Hematopoietic multipotent progenitor cell treated with erythropoietin and hydrocortisone succinate and interleukin-3 and kit ligand, for 15 days (in vitro differentiated cells): ENCODE data around the gene SDE2.
"Not testable (repeated sequence)": the region's sequence is repeated elsewhere in the genome, so short reads cannot be mapped to it uniquely, and the experiment has no call there.

ENCODE experiments used
- DNase-seq: peaks from one replicate; pipeline ENCODE4 v3.0.0-alpha.2; 2015; ENCODE audit warnings: low spot score

SDE2 gene

DNA sequence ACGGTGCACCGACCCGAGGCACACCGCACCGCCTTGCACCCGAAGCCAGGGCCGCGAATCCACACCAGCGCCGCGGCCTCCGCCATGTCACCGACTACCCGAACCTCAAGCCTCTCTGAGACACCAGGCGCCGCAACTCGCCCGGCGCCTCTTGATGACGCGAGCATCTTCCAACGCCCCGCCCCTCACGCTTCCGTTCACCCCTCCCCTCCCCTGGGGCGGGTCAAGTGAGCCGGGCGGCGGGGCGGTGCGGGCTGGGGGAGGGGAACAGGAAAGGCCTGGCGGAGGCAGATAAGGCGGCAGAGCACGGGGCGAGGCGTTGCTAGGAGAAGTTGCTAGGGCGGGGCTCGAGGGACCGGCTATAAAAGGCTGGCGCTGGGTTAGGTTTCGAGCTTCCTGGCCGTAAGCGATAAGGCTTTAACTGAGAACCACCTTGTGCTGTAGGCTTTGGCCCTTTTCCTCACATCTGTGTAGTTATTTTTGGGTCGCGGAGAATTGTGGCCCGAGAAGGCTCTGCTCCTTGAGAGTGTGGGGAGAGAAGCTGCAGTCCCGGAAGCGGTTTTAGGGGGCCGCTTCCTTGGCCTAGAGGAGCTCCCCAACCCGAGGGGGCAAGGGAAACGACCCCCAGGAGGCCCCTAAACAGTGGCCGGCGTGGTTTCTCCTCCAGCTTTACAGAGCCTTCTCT, at the start of gene SDE2:
Gene SDE2 (minus strand): TSS at position 117 of the 685 bp plus-strand sequence. CDS start 31 bp downstream, at position 86.
- DNase-seq: peak; percentile 100

DNA sequence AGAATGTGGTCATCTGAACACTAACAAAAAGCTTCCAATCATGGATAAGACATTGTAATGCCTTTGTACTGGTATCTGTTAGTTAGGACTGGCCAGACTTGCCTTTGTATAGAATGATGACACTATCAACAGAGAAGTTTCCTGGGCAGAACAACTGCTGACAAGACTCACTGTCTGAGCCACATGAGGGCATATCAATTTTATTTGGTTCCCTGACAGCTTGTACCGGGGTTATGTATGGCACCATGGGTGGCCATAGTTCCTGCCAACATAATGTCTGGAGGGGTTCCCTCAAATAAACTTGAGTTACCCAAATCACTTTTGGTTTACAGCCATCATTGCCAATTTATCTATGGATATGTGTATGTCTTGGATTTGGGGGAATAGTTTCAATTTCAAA, 49.7 kb upstream of the SDE2 start:
- DNase-seq: no peak

DNA sequence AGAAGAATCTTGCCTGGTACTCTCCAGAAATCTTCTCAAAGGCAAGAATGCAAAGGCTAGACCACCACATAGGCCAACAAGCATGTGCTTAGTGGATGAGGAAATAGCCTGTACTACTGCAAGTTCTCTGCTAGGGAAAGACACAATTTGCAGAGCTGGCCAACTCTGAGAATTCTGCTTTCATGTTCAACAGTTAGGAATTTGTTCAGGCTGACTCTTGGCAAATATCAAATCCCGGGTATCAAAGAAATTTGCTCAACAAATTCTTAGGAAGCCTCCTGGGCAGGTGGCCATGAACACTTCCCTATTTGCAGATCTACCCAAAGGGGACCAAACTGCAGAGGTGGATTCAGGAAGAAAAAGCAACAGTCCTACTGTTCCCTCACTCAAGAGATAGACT, 48.4 kb upstream of the SDE2 start:
- DNase-seq: no peak

DNA sequence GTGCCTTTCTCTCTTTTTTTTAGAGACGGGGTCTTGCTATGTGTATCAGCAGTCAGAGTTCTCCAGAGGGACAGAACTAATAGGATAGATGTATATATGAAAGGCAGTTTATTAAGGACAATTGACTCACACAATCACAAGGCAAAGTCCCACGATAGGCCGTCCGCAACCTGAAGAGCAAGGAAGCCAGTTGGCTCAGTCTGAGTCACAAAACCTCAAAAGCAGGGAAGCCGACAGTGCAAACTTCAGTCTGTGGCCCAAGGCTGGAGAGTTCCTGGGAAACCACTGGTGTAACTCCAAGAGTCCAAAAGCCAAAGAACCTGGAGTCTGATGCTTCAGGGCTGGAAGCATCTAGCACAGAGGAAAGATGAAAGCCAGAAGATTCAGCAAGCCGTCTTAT, 47.1 kb upstream of the SDE2 start:
- DNase-seq: no peak

DNA sequence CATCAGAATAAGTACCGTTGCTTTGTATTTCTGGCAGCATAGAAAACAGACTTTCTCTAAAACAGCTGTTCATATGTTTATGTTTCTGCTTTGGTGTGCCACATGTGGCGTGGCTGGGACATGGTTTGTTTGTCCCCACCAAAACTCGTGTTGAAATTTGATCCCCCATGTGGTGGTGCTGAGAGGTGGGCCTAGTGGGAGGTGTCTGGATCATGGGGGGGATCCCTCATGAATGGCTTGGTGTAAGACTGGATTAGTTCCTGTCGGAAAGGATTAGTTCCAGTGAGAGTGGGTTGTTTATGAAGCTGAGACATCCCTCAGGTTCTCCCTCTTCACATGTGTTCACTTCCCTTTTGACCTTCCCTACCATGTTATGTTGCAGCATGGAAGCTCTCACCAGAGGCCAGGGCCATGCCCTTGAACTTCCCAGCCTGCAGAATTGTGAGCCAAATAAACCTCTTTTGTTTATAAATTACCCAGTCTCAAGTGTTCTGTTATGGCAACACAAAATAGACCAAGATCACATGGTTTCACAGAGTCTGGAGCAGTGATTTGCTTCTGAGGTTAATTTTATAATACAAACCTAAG, 45.5 kb upstream of the SDE2 start:
- no peak for DNase-seq

DNA sequence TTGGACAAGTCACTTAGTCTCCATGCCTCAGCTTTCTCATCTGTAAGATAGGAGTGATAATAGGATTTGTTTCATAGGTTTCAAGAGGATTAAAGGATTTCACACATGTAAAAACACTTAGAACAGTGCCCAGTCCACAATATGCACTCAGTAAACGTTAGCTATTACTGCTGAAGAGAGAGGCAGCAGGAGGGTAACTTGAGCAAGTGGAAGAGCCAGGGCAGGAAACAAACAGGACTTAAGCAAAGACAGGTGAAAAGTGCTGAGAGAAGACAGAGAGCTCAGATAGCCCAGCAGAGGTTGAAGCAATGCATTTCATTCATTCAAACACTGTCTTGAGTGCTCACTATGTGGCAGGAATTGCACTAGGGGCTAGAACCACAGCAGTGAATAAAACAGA, 42.3 kb upstream of the SDE2 start:
- no peak for DNase-seq

DNA sequence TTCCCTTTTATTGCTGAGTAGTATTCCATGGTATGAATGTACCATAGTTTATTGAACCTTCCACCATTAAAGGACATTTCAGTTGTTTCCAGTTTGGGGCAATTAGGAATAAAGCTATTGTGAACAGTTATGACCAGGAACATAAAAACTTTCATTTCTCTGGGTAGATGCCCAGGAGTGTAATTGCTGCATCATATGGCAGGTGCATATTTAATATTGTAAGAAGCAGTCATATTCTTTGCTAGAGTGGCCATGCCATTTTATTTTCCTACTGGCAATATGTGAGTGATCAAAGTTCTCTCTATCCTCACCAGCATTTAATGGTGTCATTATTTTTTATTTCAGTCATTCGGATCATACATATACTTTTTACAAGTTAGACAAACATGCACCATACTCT, 39.5 kb upstream of the SDE2 start:
- DNase-seq: no peak

DNA sequence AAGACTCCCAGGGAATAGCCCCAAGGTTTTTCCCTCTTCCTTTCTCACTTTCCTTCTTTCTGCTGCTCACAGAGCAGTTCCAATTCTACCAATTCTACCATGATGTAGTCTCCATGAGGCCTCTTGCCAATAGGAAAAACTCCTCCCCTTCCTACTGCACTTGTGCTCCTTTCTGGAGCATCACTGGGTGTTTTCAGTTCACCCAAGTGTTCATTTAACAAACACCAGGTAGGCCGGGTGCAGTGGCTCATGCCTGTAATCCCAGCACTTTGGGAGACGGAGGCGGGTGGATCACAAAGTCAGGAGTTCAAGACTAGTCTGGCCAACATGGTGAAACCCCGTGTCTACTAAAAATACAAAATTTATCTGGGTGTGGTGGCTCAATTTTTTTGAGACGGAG, 36.8 kb upstream of the SDE2 start:
- DNase-seq: no peak

DNA sequence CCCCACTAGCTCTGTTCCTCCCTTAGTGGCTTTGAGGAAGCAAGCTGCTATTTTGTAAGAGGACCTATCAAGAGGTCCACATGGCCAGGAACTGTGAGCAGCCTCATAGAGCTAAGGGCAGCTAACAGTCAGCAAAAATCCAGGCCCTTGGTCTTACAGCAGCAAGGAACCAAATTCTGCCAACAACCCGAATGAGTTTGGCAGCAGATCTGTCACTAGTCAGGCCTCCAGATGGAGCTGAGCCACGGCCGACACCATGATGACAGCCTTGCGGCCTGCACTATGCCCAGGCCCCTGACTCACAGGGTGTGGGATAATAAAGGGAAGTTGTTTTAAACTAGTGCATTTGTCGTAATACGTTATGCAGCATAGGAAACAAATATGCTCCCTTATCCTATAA, 35.3 kb upstream of the SDE2 start:
- DNase-seq: peak; percentile 47

DNA sequence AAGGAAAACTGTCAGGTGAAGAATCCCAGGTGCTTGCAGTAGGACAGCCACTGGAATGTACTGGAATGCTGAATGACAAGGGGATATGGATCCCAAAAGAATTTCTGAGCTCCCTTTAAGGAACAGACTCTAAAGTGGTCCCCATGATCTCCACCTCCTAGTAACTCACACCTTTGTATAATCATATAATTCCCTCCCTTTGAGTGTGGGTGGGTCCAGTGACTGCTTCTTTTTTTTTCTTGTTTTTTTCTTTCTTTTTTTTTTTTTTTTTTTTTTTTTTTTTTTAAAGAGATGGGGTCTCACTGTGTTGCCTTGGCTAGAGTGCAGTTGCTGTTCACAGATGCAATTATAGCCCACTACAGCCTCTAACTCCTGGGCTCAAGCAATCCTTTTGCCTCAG, 34.8 kb upstream of the SDE2 start:
- no peak for DNase-seq

DNA sequence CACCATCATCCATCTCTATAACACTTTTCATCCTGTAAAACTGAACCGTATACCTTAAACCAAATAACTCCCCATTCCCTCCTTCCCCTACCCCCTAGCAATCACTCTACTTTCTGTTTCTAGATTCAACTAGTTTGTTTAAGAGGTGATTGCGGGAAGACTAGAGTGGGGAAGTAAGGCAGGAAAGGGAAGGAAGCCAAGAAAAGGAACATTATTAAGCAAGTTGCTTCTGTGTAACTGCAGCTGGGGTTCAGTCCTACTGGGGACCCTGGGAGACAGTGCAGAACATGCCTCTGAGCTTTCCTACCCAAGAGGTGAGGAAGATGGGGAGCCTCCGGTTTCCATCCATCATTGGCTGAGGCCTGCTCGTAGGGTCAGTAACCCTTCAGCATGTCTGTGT, 34.4 kb upstream of the SDE2 start:
- no peak for DNase-seq

DNA sequence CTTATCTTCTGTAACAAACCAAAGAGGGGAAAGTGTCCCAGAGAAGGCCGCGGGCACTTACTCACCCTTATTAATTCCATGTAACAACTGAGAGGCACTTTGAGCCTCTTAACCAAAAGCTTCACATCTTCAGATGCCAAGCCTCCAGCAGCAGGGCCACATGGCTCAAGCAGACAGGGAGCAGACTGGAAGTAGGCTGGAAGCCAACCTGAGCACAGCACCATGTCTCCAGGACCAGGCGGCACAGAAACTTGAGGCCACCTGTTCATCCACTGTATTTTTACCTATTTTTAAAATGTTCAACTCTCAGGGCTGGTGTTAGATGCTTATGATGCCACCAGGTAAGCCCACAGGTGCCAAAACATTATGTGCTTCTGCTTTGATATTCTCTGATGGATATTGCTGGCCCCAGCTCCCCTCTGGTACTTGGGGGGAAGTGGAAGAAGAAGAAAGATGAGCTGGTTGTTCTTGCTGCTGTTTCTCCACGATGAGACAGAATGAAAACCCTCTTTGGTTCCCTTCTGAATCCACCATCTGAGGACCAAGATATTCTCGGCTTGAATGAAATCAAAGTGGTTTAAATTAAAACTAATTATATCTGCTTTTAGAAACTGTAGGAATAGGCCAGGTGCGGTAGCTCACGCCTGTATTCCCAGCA, 30.6 kb upstream of the SDE2 start:
- DNase-seq: no peak

DNA sequence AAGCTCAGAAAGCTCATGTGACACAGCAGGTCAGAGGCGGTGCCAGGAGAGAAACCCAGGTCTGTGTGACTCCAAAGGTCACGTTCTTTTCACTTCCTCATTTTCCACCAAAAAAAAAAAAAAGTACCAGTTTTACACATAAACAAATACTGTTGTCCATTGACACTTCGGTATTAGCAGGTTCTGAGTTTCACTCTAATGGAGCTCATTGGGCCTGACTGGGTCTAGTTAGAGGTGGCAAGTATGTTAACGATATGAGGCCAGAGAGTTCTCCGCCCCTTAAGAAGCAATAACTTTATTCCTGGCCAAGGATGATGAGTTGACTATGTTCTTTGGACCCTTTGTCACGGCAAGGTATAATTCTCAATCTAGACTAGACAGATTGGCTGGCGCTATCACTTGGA, 30.0 kb upstream of the SDE2 start:
- no peak for DNase-seq

DNA sequence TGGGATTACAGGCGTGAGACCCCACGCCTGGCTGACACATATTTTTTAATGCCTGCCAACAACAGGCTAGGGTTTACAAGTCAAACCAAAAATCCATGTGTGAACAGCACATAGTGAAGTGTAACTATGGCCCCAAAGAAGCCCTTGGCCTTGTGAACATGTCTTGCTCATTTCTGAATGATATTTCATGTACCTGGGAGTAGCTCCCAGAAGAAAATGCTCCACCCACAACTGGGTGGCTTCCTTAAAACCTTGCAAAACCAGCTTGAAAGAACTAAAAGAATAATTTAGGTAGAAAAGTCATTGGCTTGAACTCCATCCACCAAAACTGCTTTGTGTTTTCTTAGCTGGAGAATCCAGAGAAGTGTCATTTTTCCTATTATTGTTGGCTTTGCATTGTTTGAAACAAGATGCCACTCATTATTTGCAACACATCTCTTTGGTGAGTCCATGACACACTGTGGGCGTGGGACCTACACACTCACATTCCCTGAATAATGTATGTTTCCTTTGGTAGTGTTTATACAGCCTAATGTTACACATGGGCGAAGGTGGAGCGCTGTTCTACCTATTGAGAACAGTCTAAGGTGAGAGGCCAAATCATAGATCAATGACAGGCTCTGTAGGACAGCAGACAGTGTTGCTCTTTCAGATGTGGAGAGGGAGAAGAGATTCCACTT, 28.5 kb upstream of the SDE2 start:
- DNase-seq: no peak

DNA sequence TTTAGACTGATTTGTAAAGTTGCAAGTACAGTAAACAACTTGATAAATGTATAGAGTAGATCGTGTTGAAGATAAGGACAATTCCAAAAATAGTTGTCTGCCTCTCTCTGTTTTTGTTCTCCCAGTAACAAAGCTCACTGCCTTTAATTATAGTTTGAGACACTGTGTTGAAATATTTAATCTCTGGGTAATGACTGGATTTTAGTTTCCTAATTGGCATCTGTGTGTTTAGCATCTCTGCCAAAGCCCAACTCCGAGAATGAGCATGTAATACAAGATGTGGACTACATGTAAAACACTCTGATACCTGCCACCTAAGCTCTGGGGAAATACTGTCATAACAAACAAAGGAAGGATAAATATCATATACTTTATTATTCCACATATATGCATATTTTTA, 27.7 kb upstream of the SDE2 start:
- DNase-seq: no peak

DNA sequence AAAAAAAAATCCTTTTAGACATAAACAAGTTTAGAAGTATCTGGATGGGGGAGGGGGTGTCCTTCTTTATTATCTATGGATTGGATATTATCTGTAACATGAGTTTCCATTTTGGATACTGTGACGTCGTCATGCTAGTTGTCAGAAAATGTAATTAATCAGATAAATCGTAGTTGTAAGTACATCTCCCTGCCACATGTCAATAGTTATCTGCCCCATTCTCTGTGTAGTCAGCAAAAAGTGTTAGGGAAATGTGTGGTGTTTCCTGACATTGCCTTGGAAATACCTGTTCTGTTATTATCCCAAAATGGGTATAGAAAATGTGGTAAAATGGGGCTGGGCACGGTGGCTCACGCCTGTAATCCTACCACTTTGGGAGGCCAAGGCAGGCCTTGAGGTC, 24.6 kb upstream of the SDE2 start:
- no peak for DNase-seq

DNA sequence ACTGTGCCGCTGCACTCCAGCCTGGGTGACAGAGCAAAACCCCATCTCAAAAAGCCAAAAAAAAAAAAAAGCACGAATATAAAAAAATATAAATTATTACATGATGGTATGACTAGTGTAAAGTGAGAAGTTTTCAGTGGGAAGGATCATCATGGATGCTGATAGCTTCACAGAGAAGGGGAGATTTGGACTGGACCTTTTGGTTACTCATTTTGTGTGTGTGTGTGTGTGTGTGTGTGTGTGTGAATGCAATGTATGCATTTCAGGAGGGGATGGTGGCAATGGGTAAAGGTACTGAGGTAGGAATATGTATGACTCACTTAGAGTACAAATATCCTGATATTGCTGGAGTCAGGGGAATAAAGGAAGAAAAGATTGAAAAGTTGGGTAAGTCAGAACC, 22.7 kb upstream of the SDE2 start:
- DNase-seq: no peak

DNA sequence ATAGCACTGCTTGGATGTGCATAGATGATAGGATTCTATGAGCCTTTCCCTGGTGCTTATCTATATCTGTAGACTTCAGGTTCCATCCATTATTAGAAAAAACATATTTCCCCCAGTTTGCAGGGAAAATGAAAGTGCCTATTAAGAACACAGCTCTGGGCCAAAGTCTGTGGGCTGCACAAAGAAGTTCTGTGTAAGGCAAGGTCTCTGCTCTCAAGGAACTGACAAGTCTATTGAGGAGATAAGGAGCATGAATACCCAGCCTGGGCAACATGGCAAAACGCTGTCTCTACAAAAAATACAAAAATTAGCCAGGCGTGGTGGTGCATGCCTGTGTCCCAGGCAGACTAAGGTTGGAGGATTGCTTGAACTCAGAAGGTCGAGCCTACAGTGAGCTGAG, 22.3 kb upstream of the SDE2 start:
- DNase-seq: no peak

DNA sequence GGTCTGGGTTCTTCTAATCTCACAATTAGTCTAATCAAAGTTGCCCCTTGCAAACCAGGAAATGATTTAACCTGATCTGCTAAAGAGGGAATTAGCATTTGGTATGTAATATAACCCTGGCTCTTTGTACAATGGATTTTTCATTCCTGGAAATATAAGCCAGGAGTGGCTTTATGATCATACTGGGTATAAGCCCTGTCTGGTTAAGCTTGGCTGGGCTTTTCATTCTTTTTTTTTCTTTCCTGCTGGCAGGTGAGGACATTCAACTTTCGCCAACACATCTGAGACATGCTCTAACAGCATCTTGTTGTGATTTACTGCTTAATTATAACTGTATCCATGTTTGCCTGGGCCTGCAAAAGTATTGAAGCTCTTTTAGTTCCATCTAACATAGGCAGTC, 20.4 kb upstream of the SDE2 start:
- no peak for DNase-seq

DNA sequence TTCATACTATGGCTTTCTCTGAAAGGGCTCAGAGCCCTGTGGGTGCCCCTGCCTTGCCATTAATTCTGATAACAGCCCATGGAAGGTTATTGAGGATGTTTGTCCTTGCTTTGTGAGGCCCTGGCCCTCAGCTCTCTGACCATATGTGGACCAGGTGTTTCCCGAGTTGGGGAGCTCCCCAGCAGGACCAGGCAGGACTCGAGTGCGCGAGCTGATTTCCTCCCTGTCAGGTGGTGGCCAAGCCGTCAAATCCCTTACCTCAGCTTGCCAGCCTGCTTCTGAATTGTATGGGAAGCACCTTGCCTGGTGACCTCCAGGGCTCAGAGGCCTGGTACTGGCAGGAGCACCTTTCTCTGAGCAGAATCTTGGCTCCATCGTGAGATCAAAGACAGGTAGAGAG, 17.9 kb upstream of the SDE2 start:
- no peak for DNase-seq

DNA sequence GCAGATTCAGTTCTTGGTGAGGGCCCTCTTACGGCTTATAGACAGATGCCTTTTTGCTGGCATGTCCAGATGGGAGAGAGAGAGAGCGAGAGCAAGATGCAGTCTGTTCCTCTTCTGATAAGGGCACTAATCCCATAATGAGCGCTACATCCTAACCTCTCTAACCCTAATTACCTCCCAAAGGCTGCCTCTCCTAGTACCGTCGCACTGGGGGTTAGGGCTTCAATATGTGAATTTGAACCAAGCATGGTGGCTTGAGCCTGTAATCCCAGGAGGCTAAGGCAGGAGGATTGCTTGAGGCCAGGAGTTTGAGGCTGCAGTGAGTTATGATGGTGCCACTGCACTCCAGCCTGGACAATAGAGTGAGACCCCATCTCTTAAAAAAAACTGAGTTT, 10.5 kb upstream of the SDE2 start:
- DNase-seq: no peak

DNA sequence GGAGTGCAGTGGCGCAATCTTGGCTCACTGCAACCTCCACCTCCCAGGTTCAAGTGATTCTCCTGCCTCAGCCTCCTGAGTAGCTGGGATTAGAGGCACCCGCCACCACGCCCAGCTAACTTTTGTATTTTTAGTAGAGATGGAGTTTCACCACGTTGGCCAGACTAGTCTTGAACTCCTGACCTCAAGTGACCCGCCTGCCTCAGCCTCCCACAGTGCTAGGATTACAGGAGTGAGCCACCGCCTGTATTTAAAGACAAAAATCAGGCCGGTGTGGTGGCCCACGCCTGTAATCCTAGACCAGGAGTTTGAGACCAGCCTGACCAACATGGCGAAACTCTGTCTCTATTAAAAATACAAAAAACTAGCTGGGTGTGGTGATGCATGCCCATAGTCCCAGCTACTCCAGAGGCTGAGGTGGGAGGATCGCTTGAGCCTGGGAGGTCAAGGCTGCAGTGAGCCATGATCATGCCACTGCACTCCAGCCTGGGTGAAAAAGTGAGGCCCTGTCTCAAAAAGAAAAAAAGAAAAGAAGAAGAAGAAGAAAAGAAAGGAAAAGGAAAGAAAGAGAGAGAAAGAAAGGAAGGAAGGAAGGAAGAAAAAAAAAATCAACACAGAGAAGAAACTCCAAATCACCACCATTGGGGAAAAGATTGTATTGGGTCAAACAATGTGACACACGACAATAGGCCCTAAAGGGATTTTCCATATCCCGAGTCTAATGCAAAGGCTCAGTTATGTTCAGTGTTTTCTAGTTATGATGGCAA, 8.2 kb upstream of the SDE2 start:
- not testable (repeated sequence) for DNase-seq
